Measurements from ENCODE around the gene FBXO31.

- TF ChIP-seq, protein P1, sequence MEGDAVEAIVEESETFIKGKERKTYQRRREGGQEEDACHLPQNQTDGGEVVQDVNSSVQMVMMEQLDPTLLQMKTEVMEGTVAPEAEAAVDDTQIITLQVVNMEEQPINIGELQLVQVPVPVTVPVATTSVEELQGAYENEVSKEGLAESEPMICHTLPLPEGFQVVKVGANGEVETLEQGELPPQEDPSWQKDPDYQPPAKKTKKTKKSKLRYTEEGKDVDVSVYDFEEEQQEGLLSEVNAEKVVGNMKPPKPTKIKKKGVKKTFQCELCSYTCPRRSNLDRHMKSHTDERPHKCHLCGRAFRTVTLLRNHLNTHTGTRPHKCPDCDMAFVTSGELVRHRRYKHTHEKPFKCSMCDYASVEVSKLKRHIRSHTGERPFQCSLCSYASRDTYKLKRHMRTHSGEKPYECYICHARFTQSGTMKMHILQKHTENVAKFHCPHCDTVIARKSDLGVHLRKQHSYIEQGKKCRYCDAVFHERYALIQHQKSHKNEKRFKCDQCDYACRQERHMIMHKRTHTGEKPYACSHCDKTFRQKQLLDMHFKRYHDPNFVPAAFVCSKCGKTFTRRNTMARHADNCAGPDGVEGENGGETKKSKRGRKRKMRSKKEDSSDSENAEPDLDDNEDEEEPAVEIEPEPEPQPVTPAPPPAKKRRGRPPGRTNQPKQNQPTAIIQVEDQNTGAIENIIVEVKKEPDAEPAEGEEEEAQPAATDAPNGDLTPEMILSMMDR (IDR thresholded peaks at IDR 0.05) = no peak
- no peak for TF ChIP-seq POLR2A (IDR thresholded peaks at IDR 0.05)
Observed at GRCh38 chr16:87425941-87426340, 42.4 kb upstream of the FBXO31 start.
